Lung microvascular endothelial cell (primary cell): Measurements from ENCODE around the gene WDR5B. TPM values are rescaled to one million over a fixed set of nuclear protein-coding genes. Genes with fewer than 3 reads are reported as not detected.

Experiments used
- DNase-seq, 2 donors: peaks; one replicate each; pipeline versions ENCODE4 v3.0.0 to v3.0.0-alpha.2; 2010; ENCODE audit warnings: low read depth in 2 of 2
- total RNA-seq: library from RNA; depleted of rRNA; stranded (reverse); fragments of >200 nt; gene quantifications from 2 replicates; pipeline ENCODE4 v1.2.1, GENCODE V29; 2014

The WDR5B gene
- total RNA-seq, 1 donor from 2014 or later: 3.8 TPM

GRCh38 chr3:122409446-122409845, 6.4 kb downstream of the WDR5B start:
- no peak for DNase-seq

DNA sequence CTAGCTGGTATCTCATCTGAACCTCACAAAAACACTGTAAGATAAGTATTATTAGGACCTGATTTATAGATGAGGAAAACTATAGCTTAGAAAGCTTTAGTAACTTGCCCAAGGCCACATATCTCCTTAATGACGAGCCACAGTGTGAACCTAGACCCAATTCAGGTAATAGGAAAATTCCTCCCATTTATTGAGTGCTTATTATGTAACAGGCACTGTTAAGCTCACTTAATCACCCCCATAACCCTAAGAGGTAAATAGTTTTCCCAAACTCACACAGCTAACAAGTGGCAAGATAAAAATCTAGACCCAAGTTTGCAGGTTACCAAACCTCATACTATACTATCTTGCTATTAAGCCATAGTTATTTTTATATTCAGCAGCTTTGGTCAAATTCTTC, 7.9 kb downstream of the WDR5B start:
- DNase-seq: no peak

DNA sequence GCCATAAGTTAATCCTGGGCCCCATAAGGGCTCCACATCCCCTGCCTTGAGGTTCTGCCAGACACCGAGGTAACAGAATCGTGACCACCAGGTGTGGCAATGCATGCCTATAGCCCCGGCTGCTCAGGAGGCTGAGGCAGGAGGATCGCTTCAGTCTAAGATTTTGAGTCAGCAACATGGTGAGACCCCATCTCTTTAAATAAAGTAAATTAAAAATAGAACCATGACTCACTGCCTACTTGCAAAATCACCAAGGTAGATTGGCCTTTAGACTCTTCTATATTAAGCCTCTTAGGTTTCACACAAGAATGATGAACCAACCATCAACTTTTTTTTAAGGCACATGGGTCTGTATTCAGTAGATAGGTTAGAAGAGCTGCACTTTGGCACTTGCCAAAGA, 9.7 kb downstream of the WDR5B start:
- DNase-seq: no peak

DNA sequence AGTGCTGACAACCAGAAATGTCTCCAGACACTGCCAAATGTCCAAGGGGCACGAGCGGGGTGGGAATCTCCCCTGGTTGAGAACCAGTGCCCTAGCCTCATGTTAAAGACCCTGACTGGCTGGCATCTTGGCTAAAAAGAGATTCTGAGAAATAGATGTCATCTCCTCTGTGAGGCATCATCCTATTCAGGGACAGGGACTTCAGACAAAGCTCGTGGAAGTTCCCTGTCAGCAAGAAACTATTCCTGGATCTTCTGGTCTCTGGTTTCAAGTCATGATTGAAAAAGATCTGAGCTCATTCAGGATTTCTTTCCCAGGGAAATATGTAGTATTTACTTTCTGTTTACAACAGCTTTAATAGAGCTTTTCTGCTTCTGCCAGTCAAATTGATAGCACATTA, 10.8 kb downstream of the WDR5B start:
- no peak for DNase-seq

DNA sequence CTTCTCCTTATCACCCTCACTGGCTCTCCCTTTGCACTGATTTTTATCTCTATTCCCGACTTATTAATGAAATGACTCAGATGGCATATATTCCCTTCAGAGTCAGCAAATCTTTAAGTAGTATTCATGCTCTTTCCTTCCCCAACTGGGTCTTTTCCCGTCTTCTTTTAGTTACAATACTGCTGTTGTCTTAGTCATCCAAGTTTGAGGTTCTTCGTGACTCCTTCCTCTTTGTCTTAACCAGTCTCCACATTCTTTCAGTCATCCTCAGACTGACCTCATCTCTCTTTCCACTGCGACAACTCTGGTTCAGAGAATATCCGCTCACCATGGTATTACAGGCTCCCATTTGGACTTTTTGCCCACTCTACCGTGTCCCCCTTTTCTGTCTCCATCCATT, 12.4 kb downstream of the WDR5B start:
- DNase-seq: peak in 1 of 2 donors; percentile 61

DNA sequence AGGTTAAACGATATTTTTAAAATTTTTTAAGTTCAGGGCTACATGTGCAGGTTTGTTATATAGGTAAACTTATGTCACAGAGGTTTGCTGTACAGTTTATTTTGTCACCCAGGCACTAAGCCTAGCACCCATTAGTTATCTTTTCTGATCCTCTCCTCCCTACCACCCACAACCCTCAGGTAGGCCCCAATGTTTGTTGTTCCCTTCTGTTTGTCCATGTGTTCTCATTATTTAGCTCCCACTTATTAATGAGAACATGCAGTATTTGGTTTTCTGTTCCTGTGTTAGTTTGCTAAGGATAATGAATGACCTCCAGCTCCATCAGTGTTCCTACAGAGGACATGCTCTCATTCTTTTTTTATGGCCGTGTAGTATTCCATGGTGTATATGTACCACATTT, 16.9 kb downstream of the WDR5B start:
- DNase-seq: no peak

GRCh38 chr3:122397201-122397600, 18.7 kb downstream of the WDR5B start:
- no peak for DNase-seq

- no peak for DNase-seq
Observed at GRCh38 chr3:122396511-122396910, 19.4 kb downstream of the WDR5B start.

DNA sequence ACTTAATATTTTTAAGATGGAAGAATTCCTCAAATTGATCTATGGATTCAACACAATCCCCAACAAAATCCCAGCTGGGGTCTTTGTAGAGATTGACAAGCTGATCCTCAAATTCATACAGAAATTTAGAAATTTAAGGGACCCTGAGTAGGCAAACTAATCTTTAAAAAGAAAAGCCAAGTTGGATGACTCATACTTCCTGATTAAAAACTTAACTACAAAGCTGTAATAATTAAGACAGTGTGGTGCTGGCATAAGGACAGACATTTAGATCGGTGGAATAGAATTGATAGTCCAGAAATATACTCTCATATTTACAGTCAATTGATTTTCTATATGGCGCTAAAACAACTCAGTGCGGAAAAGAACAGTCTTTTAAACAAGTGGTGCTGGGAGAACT, 20.3 kb downstream of the WDR5B start:
- DNase-seq: peak in 1 of 2 donors; percentile 11

- DNase-seq: no peak
Observed at GRCh38 chr3:122394173-122394572, 21.7 kb downstream of the WDR5B start.

DNA sequence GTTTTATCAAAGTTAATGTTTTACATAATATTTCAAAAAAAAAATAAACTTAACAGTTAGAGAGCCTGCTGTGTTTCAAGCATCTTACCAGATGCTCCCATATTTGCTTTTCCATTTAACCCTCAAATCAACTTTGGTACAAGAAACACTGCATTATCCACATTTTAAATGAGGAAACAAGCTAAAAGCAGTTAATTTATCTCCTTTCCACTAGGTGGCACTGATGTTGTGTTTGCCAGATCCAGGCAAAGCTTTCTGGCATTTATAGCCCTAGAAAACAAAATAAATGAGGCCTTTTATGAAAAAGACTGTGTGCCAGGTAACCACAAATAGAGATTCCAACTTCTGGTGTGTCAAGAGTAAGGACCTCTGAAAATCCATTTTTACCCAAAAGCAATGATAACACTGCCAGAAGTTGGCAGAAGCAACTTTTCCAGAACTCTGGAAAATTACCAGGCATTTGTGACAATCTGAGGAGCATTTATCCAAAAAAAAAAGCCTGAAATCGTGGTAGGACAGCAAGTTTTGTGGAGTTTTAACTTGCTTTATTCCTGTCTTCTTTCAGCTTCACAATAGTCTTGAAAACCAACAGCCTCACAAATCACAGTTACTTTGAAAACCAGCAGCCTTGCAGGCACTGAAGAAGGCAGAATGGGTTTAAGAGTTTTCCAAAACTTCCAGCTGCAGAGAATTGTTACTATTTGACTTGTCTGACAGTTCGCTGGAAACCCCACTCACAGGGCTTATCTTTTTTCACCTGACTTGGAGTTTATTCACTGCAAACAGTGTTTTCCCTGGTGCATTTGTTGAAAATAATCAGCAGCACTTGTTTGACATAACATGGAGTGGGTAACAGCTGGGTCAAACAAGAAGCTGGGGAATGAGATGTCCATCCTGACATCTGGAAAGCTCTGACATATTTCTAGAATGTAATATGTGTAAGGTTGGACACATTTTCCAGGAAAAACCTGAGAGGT, 22.7 kb downstream of the WDR5B start:
- peak; percentile 65 to 76 for DNase-seq

- no peak for DNase-seq
Observed at GRCh38 chr3:122391681-122392446, 24.0 kb downstream of the WDR5B start.

DNA sequence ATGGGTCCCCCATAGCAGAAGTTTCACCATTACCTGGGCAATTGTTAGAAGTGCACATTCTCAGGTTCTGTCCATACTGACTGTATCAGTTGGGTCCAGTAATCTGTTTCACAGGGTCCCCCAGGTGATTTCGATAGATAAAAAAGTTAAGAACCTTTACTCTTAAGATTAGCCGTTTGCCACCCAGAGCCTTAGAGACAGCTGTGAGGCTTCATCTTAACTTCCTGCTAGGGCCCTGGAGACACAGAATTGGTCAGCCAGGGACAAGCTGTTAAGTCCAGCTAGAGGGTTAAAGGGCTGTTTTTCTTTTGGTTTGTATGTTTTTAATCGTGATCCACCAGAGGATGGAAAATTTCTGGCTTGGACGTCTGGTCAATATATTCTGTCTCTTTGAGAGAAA, 25.2 kb downstream of the WDR5B start:
- DNase-seq: no peak

- no peak for DNase-seq
Observed at GRCh38 chr3:122389892-122390291, 26.0 kb downstream of the WDR5B start.

DNA sequence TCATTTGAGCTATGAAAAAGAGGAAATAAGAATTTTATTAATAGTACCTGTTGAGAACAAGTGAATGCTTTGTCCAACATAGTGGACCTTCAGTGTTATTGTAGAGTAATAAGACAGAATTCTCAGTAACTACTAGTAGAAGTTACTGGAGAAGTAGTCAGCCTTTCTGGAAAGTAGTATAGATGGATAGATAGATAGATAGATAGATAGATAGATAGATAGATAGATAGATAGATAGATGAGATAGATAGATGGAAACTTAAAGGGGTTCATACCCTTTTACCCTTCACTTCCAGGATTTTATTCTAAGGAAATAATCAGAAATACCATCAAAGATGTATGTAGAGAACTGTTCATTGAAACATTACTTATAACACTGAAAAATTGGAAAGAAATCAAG, 26.7 kb downstream of the WDR5B start:
- no peak for DNase-seq

GRCh38 chr3:122387709-122388108, 28.2 kb downstream of the WDR5B start:
- DNase-seq: no peak

DNA sequence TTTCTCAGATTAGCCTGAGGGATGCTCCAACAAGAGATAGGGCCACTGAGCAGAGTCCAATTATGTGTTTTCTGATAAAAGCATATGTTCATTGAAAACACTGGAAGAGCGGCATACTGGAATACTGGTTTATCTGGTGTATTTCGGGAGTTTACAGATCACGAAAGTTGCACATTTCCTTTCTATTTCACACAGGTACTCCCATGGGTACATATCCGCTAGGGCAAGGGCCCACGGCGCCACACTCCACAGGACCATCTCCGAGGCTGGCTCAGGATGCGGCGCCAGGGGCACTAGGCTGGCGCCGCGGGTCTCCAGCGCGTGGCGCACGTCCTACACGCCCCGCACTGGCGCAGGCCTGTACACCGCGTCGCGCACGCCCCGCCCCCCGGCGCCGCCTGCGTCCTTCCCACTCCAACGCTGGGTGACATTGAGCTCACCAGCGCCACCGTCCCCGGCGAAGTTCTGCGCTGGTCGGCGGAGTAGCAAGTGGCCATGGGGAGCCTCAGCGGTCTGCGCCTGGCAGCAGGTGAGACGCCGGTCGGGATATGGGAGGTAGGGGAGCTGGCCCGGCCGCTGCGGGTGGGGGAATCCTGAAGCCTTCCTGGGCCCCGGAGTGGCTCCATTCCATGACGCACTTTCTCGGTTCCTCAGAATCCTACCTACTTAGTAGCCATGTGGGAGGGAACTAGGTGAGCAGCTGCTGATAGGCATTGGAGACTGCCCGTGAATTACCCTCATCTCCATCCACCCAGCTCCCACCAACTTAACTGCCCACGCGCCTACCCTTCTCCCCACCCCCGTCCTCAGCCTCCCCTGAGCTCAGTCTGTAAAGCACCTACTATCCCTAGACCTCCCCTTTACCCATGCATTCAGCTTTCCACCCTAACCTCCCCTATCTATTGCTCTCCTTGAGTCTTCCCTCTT, 31.8 kb downstream of the WDR5B start, which contains the start of gene FAM162A:
TSS of gene FAM162A (plus strand) at position 412 of the 927 bp plus-strand sequence. CDS start at position 496, 84 bp downstream.
- peak; percentile 93 to 96 for DNase-seq

DNA sequence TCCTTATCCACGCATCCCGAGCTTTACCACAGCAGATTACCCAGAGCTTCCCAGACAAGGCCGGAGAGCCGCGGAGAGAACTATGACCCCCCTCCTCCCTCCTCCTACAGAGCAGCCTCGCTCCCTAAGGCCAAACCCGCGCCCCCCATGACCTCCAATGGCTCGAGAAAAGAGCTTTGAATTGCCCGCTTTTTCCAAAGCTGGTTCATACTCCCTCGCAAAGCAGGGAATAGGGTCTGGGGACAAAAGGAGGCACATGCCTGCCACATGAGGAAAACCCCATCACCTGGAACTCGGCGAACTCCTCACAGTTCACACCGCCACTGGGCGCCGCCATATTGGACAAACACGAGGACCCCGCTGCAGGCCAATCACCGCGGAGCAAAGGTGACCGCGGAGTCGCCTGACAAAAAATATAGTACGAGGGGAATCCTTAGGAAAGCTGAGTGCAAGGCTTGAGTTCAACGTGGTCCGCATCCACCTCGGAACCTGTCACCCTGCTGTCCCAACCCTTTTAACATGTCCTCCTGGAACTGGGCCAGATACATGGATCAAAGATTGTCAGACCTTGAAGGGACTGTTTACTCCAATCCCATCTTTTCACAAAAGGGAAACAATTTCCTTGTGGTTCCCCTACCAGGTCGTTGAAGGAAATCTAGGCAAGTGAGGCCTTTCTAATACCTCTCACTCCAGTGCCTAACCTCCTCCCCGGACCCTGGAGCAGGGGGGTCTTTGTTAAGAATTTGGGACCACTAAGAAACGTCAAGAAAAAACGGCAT, 32.8 kb downstream of the WDR5B start, which contains the start of gene MIX23:
TSS of gene MIX23 (minus strand) at position 344 of the 779 bp plus-strand sequence. CDS start at position 337, 7 bp downstream.
- DNase-seq: peak; percentile 80 to 84

GRCh38 chr3:122377975-122378374, 37.9 kb downstream of the WDR5B start:
- no peak for DNase-seq

DNA sequence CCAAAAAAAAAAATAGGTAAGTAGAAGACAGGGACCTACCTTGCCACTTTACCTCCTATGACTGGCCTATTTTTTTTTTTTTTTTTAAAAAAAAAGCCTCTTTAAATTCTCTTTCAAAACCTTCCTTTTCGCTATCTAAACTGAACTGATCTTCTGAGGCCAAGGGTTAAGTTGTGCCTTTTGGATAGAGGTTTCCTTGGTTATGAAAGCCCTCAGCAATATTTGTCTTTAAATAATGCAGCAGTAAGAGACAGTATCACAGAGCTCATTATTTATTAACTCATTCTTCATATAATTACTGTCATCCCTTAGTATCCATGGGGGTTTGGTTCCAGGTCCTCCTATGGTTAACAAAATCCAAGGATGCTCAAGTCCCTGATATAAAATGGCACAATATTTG, 41.8 kb downstream of the WDR5B start:
- DNase-seq: no peak
